Lower leg skin (tissue), 3 donors: ENCODE measurements around the gene PGRMC1.

Source experiments
- POLR2A ChIP-seq, 2 donors: fragments of 450-650 bp; IDR thresholded peaks; one replicate each; pipeline ENCODE4 v1.6.1; 2016 to 2017; ENCODE audit warnings: antibody characterized with exemption in 2 of 2, mild to moderate bottlenecking in 1 of 2, moderate library complexity in 1 of 2
- TF ChIP-seq, protein P1 (sequence below), 3 donors: fragments of 450-650 bp; IDR thresholded peaks; one replicate each; pipeline ENCODE4 v1.5.1; 2016; ENCODE audit warnings: antibody characterized with exemption in 3 of 3, mild to moderate bottlenecking in 3 of 3, moderate library complexity in 2 of 3

DNA sequence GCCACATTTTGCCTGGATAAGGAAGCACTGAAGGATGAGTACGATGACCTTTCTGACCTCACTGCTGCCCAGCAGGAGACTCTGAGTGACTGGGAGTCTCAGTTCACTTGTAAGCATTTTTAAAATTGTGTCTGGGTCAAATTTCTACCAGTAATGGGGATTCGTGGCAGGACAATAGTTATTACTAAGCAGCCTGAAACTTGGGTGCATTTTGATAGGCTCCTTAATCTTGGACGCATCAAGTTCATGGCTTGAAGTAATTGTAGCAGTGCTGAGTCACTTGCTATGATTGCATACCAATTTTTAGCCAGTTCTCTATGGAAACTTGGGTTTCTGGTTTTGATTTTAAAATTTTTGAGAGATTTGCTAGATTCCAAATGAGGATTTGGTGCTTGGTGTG, 4.3 kb downstream of the PGRMC1 start:
- TF ChIP-seq, protein P1, sequence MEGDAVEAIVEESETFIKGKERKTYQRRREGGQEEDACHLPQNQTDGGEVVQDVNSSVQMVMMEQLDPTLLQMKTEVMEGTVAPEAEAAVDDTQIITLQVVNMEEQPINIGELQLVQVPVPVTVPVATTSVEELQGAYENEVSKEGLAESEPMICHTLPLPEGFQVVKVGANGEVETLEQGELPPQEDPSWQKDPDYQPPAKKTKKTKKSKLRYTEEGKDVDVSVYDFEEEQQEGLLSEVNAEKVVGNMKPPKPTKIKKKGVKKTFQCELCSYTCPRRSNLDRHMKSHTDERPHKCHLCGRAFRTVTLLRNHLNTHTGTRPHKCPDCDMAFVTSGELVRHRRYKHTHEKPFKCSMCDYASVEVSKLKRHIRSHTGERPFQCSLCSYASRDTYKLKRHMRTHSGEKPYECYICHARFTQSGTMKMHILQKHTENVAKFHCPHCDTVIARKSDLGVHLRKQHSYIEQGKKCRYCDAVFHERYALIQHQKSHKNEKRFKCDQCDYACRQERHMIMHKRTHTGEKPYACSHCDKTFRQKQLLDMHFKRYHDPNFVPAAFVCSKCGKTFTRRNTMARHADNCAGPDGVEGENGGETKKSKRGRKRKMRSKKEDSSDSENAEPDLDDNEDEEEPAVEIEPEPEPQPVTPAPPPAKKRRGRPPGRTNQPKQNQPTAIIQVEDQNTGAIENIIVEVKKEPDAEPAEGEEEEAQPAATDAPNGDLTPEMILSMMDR (IDR thresholded peaks at IDR 0.05) = no peak
- no peak for TF ChIP-seq POLR2A (IDR thresholded peaks at IDR 0.05)
